HFFc6 (cell line): ENCODE measurements around the gene JOSD1. TPM values are rescaled to one million over a fixed set of nuclear protein-coding genes. Genes with fewer than 3 reads are reported as not detected.

Source experiments
- DNase-seq: peaks from one replicate; pipeline ENCODE4 v3.0.0-alpha.2; 2018
- H3K27ac Mint-ChIP-seq: 2 replicates; pipeline ENCODE4 v1.8.0; 2020; ENCODE audit warnings: mild to moderate bottlenecking, mixed read lengths
- H3K27me3 Mint-ChIP-seq: 2 replicates; pipeline ENCODE4 v1.8.0; 2021; ENCODE audit warnings: mild to moderate bottlenecking, moderate library complexity, mixed read lengths; ENCODE audit not compliant: insufficient read depth
- H3K36me3 Mint-ChIP-seq: 2 replicates; pipeline ENCODE4 v1.8.0; 2021; ENCODE audit warnings: low read depth, mixed read lengths
- H3K4me1 Mint-ChIP-seq: 2 replicates; pipeline ENCODE4 v1.8.0; 2020; ENCODE audit warnings: low read depth, mixed read lengths
- H3K4me3 Mint-ChIP-seq: 2 replicates; pipeline ENCODE4 v1.8.0; 2020; ENCODE audit warnings: mild to moderate bottlenecking, moderate library complexity, mixed read lengths
- H3K9me3 Mint-ChIP-seq: 2 replicates; pipeline ENCODE4 v1.8.0; 2020; ENCODE audit warnings: mild to moderate bottlenecking, mixed read lengths
- total RNA-seq, 6 experiments: library from RNA; stranded (reverse); fragmentation: NEBNext Ultra II Directional; extraction: Animal tissue kit (Norgen Biotek cat#: 25700); gene quantifications; 2 replicates in 1 of 6; 3 replicates in 5 of 6; pipeline ENCODE4 v1.2.3, GENCODE V29; 2021
- TF ChIP-seq, protein P1 (sequence below): fragments of 200-600 bp; sonication (generic); IDR thresholded peaks from 2 replicates; pipeline ENCODE4 v1.5.0; 2021; ENCODE audit warnings: antibody characterized with exemption, mild to moderate bottlenecking

The JOSD1 gene
- total RNA-seq, 6 experiments from 2014 or later = 37.8 to 44.6 (median 41.0) TPM

DNA sequence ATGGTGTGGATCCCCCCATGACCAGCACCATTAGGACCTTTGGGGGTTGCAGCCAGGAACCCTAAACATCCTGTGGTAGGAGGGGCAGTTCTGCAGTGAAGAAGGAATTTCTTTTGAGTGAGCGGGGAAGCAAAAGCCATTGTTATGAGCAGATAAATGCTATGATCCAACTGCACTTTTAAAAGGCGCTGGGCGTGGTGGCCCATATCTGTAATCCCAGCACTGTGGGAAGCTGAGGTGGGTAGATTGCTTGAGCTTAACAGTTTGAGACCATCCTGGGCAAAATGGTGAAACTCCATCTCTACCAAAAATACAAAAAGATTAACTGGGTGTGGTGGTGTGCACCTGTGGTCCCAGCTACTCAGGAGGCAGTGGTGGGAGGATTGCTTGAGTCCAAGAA is 24.9 kb downstream of the JOSD1 start:
- H3K4me3 Mint-ChIP-seq = no peak overlapping the region
- H3K4me1 Mint-ChIP-seq = no peaks in the 10 kb centered on the region
- H3K27me3 Mint-ChIP-seq = peaks cover 4% of the 10 kb centered on the region
- TF ChIP-seq, protein P1, sequence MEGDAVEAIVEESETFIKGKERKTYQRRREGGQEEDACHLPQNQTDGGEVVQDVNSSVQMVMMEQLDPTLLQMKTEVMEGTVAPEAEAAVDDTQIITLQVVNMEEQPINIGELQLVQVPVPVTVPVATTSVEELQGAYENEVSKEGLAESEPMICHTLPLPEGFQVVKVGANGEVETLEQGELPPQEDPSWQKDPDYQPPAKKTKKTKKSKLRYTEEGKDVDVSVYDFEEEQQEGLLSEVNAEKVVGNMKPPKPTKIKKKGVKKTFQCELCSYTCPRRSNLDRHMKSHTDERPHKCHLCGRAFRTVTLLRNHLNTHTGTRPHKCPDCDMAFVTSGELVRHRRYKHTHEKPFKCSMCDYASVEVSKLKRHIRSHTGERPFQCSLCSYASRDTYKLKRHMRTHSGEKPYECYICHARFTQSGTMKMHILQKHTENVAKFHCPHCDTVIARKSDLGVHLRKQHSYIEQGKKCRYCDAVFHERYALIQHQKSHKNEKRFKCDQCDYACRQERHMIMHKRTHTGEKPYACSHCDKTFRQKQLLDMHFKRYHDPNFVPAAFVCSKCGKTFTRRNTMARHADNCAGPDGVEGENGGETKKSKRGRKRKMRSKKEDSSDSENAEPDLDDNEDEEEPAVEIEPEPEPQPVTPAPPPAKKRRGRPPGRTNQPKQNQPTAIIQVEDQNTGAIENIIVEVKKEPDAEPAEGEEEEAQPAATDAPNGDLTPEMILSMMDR = no peak
- DNase-seq = no peak
- no peak overlapping the region for H3K27ac Mint-ChIP-seq
- no peaks in the 10 kb centered on the region for H3K9me3 Mint-ChIP-seq
- peaks cover 17% of the 10 kb centered on the region for H3K36me3 Mint-ChIP-seq

DNA sequence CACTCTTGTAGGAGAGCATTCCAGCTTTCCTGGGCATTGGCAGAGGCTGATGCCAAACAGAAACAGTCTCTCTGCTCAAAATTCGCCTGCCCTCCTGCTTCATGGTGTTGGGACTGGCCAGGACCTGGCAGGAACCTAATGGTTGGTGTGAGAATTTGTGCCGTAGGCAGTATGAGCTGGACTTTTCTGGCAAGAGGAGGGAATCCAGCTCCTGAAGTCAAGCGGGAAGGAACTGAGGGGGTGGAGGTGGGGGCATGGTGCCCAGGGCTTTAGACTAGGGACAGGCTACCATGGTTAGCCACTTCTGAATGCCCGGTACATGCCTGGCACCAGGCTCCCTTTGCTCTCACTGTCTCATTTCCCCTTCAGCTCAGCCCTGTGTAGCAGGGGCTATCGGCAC is 25.9 kb downstream of the JOSD1 start:
- Mint-ChIP-seq H3K27ac (no peak overlapping the region), H3K36me3 (peaks cover 18% of the 10 kb centered on the region)

DNA sequence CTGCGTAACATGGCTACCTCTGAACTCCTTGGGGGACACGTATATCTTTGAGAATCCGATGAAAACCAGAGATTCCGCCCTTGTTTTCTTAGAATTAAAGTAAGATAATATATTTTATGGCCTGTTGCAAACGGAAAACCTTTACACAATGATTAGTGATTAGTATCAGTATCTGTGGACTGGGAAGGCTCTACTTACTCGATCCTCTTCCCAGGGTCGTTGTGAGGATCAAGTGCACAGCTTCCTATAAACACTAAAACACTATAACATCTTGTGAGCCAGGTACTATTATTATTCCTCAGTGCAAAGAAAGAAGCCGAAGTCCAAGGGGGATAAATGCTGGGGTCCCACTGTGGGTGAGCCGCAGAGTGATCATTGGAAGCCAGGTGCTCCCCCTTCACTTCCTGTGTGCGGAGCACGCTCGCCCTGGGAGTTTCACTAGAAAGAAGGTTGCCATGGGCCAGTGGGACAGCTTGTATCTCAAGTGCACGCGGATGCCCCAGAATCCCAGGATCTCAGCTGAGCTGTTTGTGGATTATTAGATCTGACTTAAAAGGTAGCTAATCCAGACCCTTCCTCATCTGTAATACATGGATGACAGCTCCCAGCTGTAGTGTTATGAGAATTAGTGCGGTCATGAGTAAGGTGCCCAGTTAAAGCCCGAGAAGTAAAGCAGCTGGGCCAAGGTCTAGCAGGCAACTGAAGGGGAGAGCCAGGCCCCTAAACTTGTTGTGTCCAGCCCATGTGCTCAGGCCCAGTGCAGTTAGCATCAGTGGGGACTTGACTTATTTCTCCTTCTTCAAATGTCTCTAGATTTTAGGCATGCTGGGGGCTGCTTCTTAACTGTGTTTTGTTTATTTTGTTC is 43.5 kb downstream of the JOSD1 start:
- DNase-seq = peak; percentile 53
- peak overlapping the region; percentile 100 for H3K27ac Mint-ChIP-seq
- no peaks in the 10 kb centered on the region; the same call in 1 of the 2 replicates for H3K27me3 Mint-ChIP-seq
- TF ChIP-seq, protein P1 = no peak
- peak overlapping the region; percentile 94 for H3K4me3 Mint-ChIP-seq
- H3K36me3 Mint-ChIP-seq = no peaks in the 10 kb centered on the region
- H3K4me1 Mint-ChIP-seq = peaks cover 17% of the 10 kb centered on the region
- no peaks in the 10 kb centered on the region for H3K9me3 Mint-ChIP-seq

More for the DNA sequence above, 25.9 kb downstream of the JOSD1 start:
- no peaks in the 10 kb centered on the region for H3K9me3 Mint-ChIP-seq
- H3K4me3 Mint-ChIP-seq = no peak overlapping the region
- DNase-seq = no peak
- TF ChIP-seq, protein P1 = no peak
- peaks cover 4% of the 10 kb centered on the region for H3K27me3 Mint-ChIP-seq
- no peaks in the 10 kb centered on the region for H3K4me1 Mint-ChIP-seq

DNA sequence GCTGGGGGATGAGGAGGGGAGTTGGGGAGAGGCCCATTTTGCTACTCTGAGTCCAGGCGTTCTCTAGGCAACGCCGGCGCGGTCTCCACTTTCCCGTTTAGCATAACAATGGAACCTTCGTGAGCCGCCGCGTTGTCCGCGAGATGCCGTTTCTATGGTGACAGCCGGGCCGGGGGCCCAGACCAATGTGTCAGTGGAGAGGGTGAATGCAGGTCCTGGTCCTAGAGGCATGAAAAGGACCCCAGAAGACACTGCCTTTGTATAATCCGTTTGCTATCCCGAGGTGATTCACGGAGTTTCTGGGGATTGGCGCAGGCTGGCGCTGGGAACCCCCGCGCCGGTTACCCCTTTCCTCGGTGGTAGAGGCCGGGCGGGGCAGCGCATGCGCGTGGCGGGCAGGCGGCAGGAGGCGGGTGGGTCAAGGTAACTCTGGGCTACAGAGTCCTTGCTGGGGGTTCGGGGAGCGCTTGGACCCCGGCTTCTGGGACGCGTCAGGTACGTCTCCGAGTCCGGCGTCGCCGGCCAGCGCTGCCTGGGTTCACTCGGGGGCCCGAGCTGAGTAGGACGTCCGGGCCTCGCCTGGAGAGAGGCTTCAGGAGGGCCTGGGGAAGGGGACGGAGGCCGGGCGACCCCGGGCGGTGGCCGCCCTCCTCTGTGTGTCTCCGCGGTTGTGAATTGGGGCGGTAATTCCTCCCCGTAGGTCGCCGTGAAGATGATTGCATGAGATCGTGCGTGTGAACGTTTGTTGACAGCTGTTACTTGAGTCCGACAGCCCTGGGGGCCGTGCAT is 44.3 kb downstream of the JOSD1 start, which contains the start of the genes CBY1 and FAM227A:
Gene CBY1 (plus strand): TSS at position 383 of the 789 bp plus-strand sequence. CDS start 11,417 bp downstream, outside the sequence.
Gene FAM227A (minus strand): TSS at position 137 of the 789 bp plus-strand sequence. CDS start 6,224 bp downstream, outside the sequence.
- no peaks in the 10 kb centered on the region for H3K9me3 Mint-ChIP-seq
- no peaks in the 10 kb centered on the region; the same call in 1 of the 2 replicates for H3K27me3 Mint-ChIP-seq
- H3K36me3 Mint-ChIP-seq = no peaks in the 10 kb centered on the region
- TF ChIP-seq, protein P1 = no peak
- peak within 1 kb of the TSS; percentile 100 for H3K27ac Mint-ChIP-seq
- peaks cover 17% of the 10 kb centered on the region for H3K4me1 Mint-ChIP-seq
- H3K4me3 Mint-ChIP-seq = peak within 1 kb of the TSS; percentile 94
- peak; percentile 84 for DNase-seq

DNA sequence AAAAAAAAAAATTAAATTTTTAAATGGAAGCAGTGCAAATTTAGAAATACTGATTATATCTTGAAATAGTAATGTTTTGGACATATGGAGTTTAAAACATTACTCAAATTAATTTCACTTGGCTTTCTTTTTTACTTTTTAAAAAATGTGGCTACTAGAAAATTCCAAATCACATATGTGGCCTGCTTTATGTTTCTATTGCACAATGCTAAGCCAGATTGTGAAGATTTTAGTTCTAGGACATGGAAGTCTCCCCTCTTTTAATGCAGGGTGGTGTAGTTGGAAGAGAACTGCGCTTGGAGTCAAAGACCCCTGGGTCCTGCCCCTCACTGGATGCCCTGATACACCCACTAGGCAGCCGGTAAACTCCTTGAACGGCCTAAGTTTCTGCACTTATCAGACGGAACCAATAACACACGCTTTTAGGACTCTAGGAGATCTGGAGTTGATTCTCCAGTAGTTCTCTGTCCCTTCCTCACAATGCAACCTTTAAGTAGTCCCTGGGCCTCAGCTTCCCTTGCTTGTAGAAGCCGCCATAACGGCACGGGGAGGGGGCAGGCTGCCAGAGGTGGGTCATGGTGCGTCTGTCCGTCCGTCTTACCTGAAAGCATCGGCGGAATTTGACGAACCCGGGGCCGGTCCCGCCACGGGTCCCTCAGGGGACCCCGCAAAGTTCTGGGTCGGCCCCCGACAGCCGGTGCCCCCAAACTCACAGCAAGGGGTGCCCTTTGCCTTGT is 45.1 kb downstream of the JOSD1 start:
- Mint-ChIP-seq H3K27me3 (no peaks in the 10 kb centered on the region; the same call in 1 of the 2 replicates), H3K4me1 (peaks cover 17% of the 10 kb centered on the region), H3K27ac (peak overlapping the region; percentile 100), H3K36me3 (no peaks in the 10 kb centered on the region), H3K9me3 (no peaks in the 10 kb centered on the region), H3K4me3 (peak overlapping the region; percentile 94)
- no peak for DNase-seq
- TF ChIP-seq, protein P1 = no peak
